ENCODE results near the gene N4BP2L2.

DNA sequence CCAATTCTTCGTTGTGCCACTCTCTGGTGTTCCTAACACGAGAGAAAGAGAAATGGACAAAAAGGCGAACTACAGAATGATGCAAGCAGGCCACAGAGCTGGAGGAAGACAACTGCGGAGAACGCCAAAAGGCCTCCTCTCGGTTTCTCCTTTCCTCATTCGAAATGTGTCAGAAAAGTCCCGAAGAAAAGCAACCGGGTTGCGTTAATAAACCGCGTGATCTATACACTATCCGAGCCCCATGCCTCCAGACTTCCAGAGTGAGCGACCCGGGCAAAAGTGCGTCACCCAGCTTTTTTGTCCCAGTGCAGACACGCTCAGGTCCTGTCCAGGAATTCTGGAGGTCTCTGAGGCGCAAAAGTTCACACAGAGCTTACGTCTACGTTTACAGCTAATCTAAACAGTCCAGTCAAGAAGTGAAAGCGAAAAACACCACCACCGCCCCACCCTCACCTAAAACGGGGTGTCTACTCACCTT is 413 bp downstream of the N4BP2L2 start:
- TF ChIP-seq POLR2AphosphoS5 (IDR thresholded peaks at IDR 0.05; ENCODE audit: borderline replicate concordance, low read depth, low read length) (no peak), EZH2 (IDR thresholded peaks at IDR 0.05) (no peak)
